HG03457 (cell line): ENCODE measurements around the gene CCDC7.
A peak's percentile ranks its signal among the peaks of the same experiment; 100 is the strongest.
"Not testable (repeated sequence)": the region's sequence is repeated elsewhere in the genome, so short reads cannot be mapped to it uniquely, and the experiment has no call there.

Experiments used
- ATAC-seq: cut with Tn5 transposase; IDR thresholded peaks from one replicate; pipeline ENCODE4 v1.9.1; 2021; ENCODE audit warnings: moderate number of reproducible peaks; ENCODE audit not compliant: unreplicated experiment

The CCDC7 gene

GRCh38 chr10:32445740-32446535 is at the start of gene CCDC7:
TSS of gene CCDC7 (plus strand) at chr10:32446140. CDS start at chr10:32451643, 5,503 bp downstream.
- peak; percentile 97 for ATAC-seq

GRCh38 chr10:32397163-32397562 is 48.8 kb upstream of the CCDC7 start:
- ATAC-seq: not testable (repeated sequence)

GRCh38 chr10:32399720-32400119 is 46.2 kb upstream of the CCDC7 start:
- ATAC-seq: not testable (repeated sequence)

GRCh38 chr10:32400961-32401360 is 45.0 kb upstream of the CCDC7 start:
- no peak for ATAC-seq

GRCh38 chr10:32402499-32402898 is 43.4 kb upstream of the CCDC7 start:
- no peak for ATAC-seq

GRCh38 chr10:32403091-32403490 is 42.8 kb upstream of the CCDC7 start:
- ATAC-seq: no peak

- ATAC-seq: no peak
These were observed 37.2 kb upstream of the CCDC7 start for GRCh38 chr10:32408690-32409089.

GRCh38 chr10:32409741-32410140 is 36.2 kb upstream of the CCDC7 start:
- ATAC-seq: no peak

GRCh38 chr10:32410569-32410968 is 35.4 kb upstream of the CCDC7 start:
- ATAC-seq: no peak

- ATAC-seq: no peak
These were observed 34.0 kb upstream of the CCDC7 start for GRCh38 chr10:32411797-32412498.

GRCh38 chr10:32412499-32412853 is 33.5 kb upstream of the CCDC7 start:
- no peak for ATAC-seq

- no peak for ATAC-seq
These were observed 32.4 kb upstream of the CCDC7 start for GRCh38 chr10:32413513-32413912.

- no peak for ATAC-seq
These were observed 30.6 kb upstream of the CCDC7 start for GRCh38 chr10:32415361-32415760.

GRCh38 chr10:32417911-32418547 is 27.9 kb upstream of the CCDC7 start:
- no peak for ATAC-seq

GRCh38 chr10:32418572-32418971 is 27.4 kb upstream of the CCDC7 start:
- ATAC-seq: no peak

- no peak for ATAC-seq
These were observed 26.3 kb upstream of the CCDC7 start for GRCh38 chr10:32419615-32420014.

- ATAC-seq: no peak
These were observed 19.8 kb upstream of the CCDC7 start for GRCh38 chr10:32426186-32426585.

GRCh38 chr10:32433542-32433941 is 12.4 kb upstream of the CCDC7 start:
- ATAC-seq: no peak

- no peak for ATAC-seq
These were observed 9.7 kb upstream of the CCDC7 start for GRCh38 chr10:32436215-32436614.

- no peak for ATAC-seq
These were observed 8.6 kb upstream of the CCDC7 start for GRCh38 chr10:32437334-32437733.

- ATAC-seq: no peak
These were observed 904 bp upstream of the CCDC7 start for GRCh38 chr10:32445036-32445435.
